ENCODE data around the gene PROZ.

GRCh38 chr13:113186061-113186900 lies 27.8 kb downstream of the PROZ start:
- TF ChIP-seq CTCF (IDR thresholded peaks at IDR 0.05; ENCODE audit: low read length) (no peak), EZH2phosphoT487 (IDR thresholded peaks at IDR 0.05; ENCODE audit: low read length) (no peak)

Measured in MM.1S (cell line).